NCI-H82 treated with DMSO at 0.1 percent for 48 hours (cell line): ENCODE results near the gene WFDC12.

Experiments
- DNase-seq: peaks from one replicate; lab custom pipeline; 2025; ENCODE audit not compliant: unreplicated experiment; lab: John Stamatoyannopoulos, UW

WFDC12 gene

DNA sequence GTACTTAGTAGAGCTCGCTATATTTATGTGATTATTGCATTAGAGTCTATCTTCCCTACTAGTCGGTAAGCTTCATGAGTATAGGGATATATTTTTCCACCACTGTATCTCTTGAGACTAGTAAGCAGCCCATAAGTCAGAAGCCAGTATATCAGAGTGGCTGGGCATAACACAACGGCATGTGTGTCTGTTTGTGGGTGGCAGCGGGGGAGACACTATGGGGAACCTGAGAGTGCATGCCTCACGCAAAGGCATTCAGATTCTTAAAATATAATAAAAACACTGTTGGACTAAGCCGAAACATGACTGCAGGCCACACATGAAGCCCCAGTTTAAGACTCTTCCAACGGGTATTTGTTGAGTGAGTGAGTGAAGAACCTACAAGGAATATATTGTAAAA, 31.4 kb downstream of the WFDC12 start:
- no peak for DNase-seq

GRCh38 chr20:45091366-45091765, 32.9 kb downstream of the WFDC12 start:
- no peak for DNase-seq

DNA sequence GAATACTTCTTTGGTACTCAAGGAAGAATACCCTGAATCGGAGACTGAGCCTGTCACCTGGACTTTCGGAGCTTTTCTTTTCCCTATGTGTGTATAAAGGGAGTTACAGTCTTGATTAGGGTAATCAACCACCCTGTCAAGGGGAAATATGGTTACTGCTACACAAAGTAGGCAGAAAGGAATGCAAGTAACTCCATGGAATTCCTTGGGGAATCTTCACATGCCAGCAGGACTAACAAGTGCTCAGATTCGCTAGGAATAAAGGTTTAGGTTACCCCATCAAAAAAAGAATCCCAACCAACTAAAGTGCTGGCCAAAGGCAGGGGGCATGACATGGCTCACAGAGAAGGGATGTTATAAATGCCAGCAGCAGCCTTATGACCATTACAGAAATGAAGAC, 33.8 kb downstream of the WFDC12 start:
- DNase-seq: no peak

DNA sequence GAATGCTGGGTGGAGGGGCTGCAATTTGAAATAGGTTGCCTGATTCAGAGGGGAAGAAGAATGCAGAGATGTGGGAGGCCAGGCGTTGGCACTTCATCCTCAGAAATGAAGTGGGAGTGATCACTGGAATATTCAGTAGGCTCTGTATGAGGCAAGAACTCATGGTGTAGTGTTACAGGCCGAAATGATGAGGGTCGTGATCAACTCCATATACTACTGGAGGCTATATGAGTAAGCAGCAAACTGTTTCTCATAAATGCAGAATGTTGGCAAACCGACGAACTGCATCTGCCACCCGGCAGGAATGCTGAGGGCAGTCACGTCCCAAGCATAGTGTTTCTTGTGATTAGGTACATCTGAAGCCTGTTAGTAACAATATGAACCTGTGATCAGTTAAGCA, 36.0 kb downstream of the WFDC12 start:
- DNase-seq: no peak

GRCh38 chr20:45087814-45088213, 36.5 kb downstream of the WFDC12 start:
- DNase-seq: no peak

GRCh38 chr20:45087097-45087790, 37.0 kb downstream of the WFDC12 start:
- DNase-seq: no peak

DNA sequence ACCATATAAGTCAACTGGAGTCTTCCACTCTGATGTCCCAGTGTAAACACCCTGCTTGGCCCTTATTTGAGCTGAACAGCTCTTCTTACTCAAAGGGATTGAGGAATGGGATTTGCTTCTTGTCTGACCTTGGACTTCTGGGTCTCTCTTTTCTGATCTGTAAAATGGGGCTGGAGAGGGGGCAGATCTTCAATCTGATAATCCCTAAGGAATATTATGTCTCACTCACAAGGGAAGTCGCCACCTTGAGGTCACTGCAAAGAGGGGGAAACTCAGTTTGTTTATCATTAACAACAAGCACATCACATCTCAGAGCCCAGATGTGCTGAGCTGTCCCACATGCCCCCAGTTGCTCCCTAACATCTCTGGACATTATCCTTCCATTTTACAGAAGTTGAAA, 38.4 kb downstream of the WFDC12 start:
- DNase-seq: no peak

- no peak for DNase-seq
Observed at GRCh38 chr20:45085289-45085688, 39.0 kb downstream of the WFDC12 start.

DNA sequence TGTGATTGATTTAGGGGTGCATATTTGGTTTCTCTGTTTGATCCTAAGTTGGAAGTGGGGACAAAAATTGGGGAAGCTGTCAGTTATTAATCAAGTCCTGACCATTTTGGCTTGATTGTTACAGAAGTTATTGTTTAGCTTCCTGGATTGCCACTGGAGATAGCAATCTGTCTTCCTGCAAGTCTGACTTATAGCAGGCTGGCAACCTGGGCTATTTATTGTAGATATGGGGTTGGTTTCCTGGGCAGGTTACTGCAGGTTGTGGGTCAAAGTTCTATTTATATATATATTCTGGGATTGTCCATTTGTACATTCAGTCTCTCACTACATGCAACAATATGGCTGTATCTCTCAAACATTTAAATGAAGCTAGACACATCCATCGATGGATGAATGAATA, 41.1 kb downstream of the WFDC12 start:
- no peak for DNase-seq

GRCh38 chr20:45082468-45082867, 41.8 kb downstream of the WFDC12 start:
- DNase-seq: no peak

GRCh38 chr20:45080867-45081624, 43.2 kb downstream of the WFDC12 start:
- no peak for DNase-seq

DNA sequence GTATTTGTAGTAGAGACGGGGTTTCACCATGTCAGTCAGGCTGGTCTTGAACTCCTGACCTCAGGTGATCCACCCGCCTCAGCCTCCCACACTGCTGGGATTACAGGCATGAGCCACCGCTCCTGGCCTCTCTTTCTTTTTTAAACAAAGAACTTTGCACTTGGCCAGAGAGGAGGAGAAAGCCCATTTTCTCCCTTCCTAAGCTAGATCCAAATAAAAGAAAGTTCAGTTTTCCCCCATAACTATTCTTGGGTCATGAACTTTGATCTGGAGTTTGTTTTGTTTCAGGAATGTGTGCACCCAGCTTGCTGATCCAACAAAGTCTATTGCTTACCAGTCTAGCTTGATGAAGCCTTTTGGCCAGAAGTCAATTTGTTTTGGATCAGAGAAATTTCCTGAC, 46.7 kb downstream of the WFDC12 start:
- DNase-seq: no peak
